ENCODE measurements around the gene EIF3J. TPM values are rescaled to one million over a fixed set of nuclear protein-coding genes. Genes with fewer than 3 reads are reported as not detected.
"Not testable (repeated sequence)": the region's sequence is repeated elsewhere in the genome, so short reads cannot be mapped to it uniquely, and the experiment has no call there.

The EIF3J gene
- total RNA-seq, 1 donor from 2014 or later, result 83.1 TPM

GRCh38 chr15:44525018-44525417 is 11.9 kb upstream of the EIF3J start:
- Mint-ChIP-seq H3K36me3 (ENCODE audit: low read depth, unreplicated experiment) (no peaks in the 10 kb centered on the region), H3K4me3 (ENCODE audit: unreplicated experiment) (no peak overlapping the region), H3K27ac (ENCODE audit: unreplicated experiment) (no peak overlapping the region), H3K9me3 (ENCODE audit: unreplicated experiment) (no peaks in the 10 kb centered on the region), H3K4me1 (ENCODE audit: unreplicated experiment) (no peaks in the 10 kb centered on the region), H3K27me3 (ENCODE audit: unreplicated experiment) (peaks cover 1% of the 10 kb centered on the region)
- no peak for DNase-seq (ENCODE audit: low spot score)
- no peak for TF ChIP-seq CTCF (IDR thresholded peaks at IDR 0.05; ENCODE audit: unreplicated experiment)

GRCh38 chr15:44527241-44527640 is 9.7 kb upstream of the EIF3J start:
- H3K36me3 Mint-ChIP-seq (ENCODE audit: low read depth, unreplicated experiment), result no peaks in the 10 kb centered on the region
- no peak for DNase-seq (ENCODE audit: low spot score)
- no peaks in the 10 kb centered on the region for H3K4me1 Mint-ChIP-seq (ENCODE audit: unreplicated experiment)
- no peak for TF ChIP-seq CTCF (IDR thresholded peaks at IDR 0.05; ENCODE audit: unreplicated experiment)
- no peaks in the 10 kb centered on the region for H3K9me3 Mint-ChIP-seq (ENCODE audit: unreplicated experiment)
- peaks cover 1% of the 10 kb centered on the region for H3K27me3 Mint-ChIP-seq (ENCODE audit: unreplicated experiment)
- H3K27ac Mint-ChIP-seq (ENCODE audit: unreplicated experiment), result no peak overlapping the region
- H3K4me3 Mint-ChIP-seq (ENCODE audit: unreplicated experiment), result no peak overlapping the region

- Mint-ChIP-seq H3K27me3 (ENCODE audit: unreplicated experiment) (peaks cover 4% of the 10 kb centered on the region), H3K4me3 (ENCODE audit: unreplicated experiment) (peak overlapping the region; percentile 7), H3K36me3 (ENCODE audit: low read depth, unreplicated experiment) (no peaks in the 10 kb centered on the region), H3K27ac (ENCODE audit: unreplicated experiment) (no peak overlapping the region), H3K9me3 (ENCODE audit: unreplicated experiment) (no peaks in the 10 kb centered on the region), H3K4me1 (ENCODE audit: unreplicated experiment) (no peaks in the 10 kb centered on the region)
- no peak for TF ChIP-seq CTCF (IDR thresholded peaks at IDR 0.05; ENCODE audit: unreplicated experiment)
- DNase-seq (ENCODE audit: low spot score), result no peak
Observed at GRCh38 chr15:44529864-44530604, 6.9 kb upstream of the EIF3J start.

- Mint-ChIP-seq H3K4me1 (ENCODE audit: unreplicated experiment) (no peaks in the 10 kb centered on the region), H3K27ac (ENCODE audit: unreplicated experiment) (no peak overlapping the region), H3K4me3 (ENCODE audit: unreplicated experiment) (no peak overlapping the region), H3K36me3 (ENCODE audit: low read depth, unreplicated experiment) (peaks cover 3% of the 10 kb centered on the region), H3K27me3 (ENCODE audit: unreplicated experiment) (peaks cover 4% of the 10 kb centered on the region), H3K9me3 (ENCODE audit: unreplicated experiment) (no peaks in the 10 kb centered on the region)
- no peak for DNase-seq (ENCODE audit: low spot score)
- TF ChIP-seq CTCF (IDR thresholded peaks at IDR 0.05; ENCODE audit: unreplicated experiment), result no peak
Observed at GRCh38 chr15:44530653-44531052, 6.3 kb upstream of the EIF3J start.

- not testable (repeated sequence) for H3K27me3 Mint-ChIP-seq (ENCODE audit: unreplicated experiment); H3K27ac Mint-ChIP-seq (ENCODE audit: unreplicated experiment); H3K9me3 Mint-ChIP-seq (ENCODE audit: unreplicated experiment); DNase-seq (ENCODE audit: low spot score); H3K4me3 Mint-ChIP-seq (ENCODE audit: unreplicated experiment); H3K4me1 Mint-ChIP-seq (ENCODE audit: unreplicated experiment); H3K36me3 Mint-ChIP-seq (ENCODE audit: low read depth, unreplicated experiment)
Observed at GRCh38 chr15:44532275-44532674, 4.7 kb upstream of the EIF3J start.

Measured in endothelial cell (in vitro differentiated cells).